Measurements from ENCODE around the gene ZG16B.

Gene ZG16B

GRCh38 chr16:2825049-2825742 is 4.9 kb upstream of the ZG16B start:
- no peak for DNase-seq

GRCh38 chr16:2825906-2826305 is 4.2 kb upstream of the ZG16B start:
- no peak for DNase-seq

GRCh38 chr16:2826591-2827373 is 3.3 kb upstream of the ZG16B start:
- DNase-seq, result no peak

- no peak for DNase-seq
These were observed 2.7 kb upstream of the ZG16B start for GRCh38 chr16:2827374-2827791.

- no peak for DNase-seq
These were observed 2.1 kb upstream of the ZG16B start for GRCh38 chr16:2827831-2828520.

GRCh38 chr16:2828521-2828840 is 1.6 kb upstream of the ZG16B start:
- no peak for DNase-seq

GRCh38 chr16:2828876-2829430 is 1.1 kb upstream of the ZG16B start:
- DNase-seq, result no peak

GRCh38 chr16:2830355-2830695 is 222 bp downstream of the ZG16B start:
- DNase-seq, result no peak

GRCh38 chr16:2831203-2831602 is 1.1 kb downstream of the ZG16B start:
- DNase-seq, result no peak

GRCh38 chr16:2833776-2834175 is 3.7 kb downstream of the ZG16B start:
- DNase-seq, result no peak

- DNase-seq, result no peak
These were observed 4.9 kb downstream of the ZG16B start for GRCh38 chr16:2834968-2835367.

- DNase-seq, result no peak
These were observed 5.8 kb downstream of the ZG16B start for GRCh38 chr16:2835638-2836493.

GRCh38 chr16:2836646-2837508 is 6.8 kb downstream of the ZG16B start:
- no peak for DNase-seq

- DNase-seq, result no peak
These were observed 8.8 kb downstream of the ZG16B start for GRCh38 chr16:2838928-2839327.

GRCh38 chr16:2839650-2840450 is 9.7 kb downstream of the ZG16B start:
- DNase-seq, result no peak

- DNase-seq, result no peak
These were observed 10.8 kb downstream of the ZG16B start for GRCh38 chr16:2840914-2841313.

GRCh38 chr16:2841606-2842339 is 11.7 kb downstream of the ZG16B start:
- DNase-seq, result no peak

GRCh38 chr16:2842340-2843000 is 12.4 kb downstream of the ZG16B start:
- no peak for DNase-seq

- DNase-seq, result no peak
These were observed 13.4 kb downstream of the ZG16B start for GRCh38 chr16:2843526-2843925.

GRCh38 chr16:2845116-2845515 is 15.0 kb downstream of the ZG16B start:
- no peak for DNase-seq

Measured in Kasumi-1 (cell line).